IMR-90 (cell line): Measurements from ENCODE around the gene KCNQ5. TPM values are rescaled to one million over a fixed set of nuclear protein-coding genes. Genes with fewer than 3 reads are reported as not detected.

Experiments
- ATAC-seq: fragments of 200-7000 bp; cut with Tn5 transposase; 2 replicates; pipeline ENCODE4 v1.9.1; 2020; ENCODE audit warnings: low read depth, mild to moderate bottlenecking, moderate library complexity
- BruUV-seq: library from RNA; stranded (reverse); fragments of 400-500 nt; replicated peaks from 2 replicates; lab custom pipeline; 2021; lab: Mats Ljungman, UMichigan
- CTCF ChIA-PET: fragments of 300-600 bp; formaldehyde crosslinking; extraction: SDS; loops from one replicate; lab custom pipeline; 2021; ENCODE audit warnings: antibody characterized with exemption; lab: Yijun Ruan, JAX
- POLR2A ChIA-PET: fragments of 300-600 bp; sonication (Branson Sonifier 250); formaldehyde crosslinking; loops from one replicate; lab custom pipeline; 2022; ENCODE audit warnings: antibody characterized with exemption; ENCODE audit not compliant: unreplicated experiment; lab: Charles Lee
- DNase-seq: peaks from one replicate; pipeline ENCODE4 v3.0.0; 2013
- H2AFZ ChIP-seq: replicated peaks from 2 replicates; pipeline ENCODE3; 2013; ENCODE audit warnings: low read length, mild to moderate bottlenecking; ENCODE audit not compliant: poor library complexity
- H2AK5ac ChIP-seq: 2 replicates; pipeline ENCODE4 v1.6.1; 2013; ENCODE audit warnings: low read depth, low read length, inconsistent platforms
- H2AK9ac ChIP-seq: replicated peaks from 2 replicates; pipeline ENCODE3; 2013; ENCODE audit warnings: mild to moderate bottlenecking, low read depth, low read length, moderate library complexity; ENCODE audit not compliant: poor library complexity
- H2BK120ac ChIP-seq: 2 replicates; pipeline ENCODE4 v1.6.1; 2013; ENCODE audit warnings: low read depth, low read length, inconsistent platforms
- H2BK15ac ChIP-seq: 3 replicates; pipeline ENCODE4 v1.6.1; 2013; ENCODE audit warnings: low read depth, low read length, inconsistent platforms
- H2BK20ac ChIP-seq: 2 replicates; pipeline ENCODE4 v1.6.1; 2013; ENCODE audit warnings: low read depth, mild to moderate bottlenecking, inconsistent platforms, low read length, moderate library complexity
- H2BK5ac ChIP-seq: 2 replicates; pipeline ENCODE4 v1.6.1; 2013; ENCODE audit warnings: mild to moderate bottlenecking, low read depth, low read length, inconsistent platforms; ENCODE audit not compliant: poor library complexity, severe bottlenecking
- H3K14ac ChIP-seq: replicated peaks from 2 replicates; pipeline ENCODE4 v1.6.1; 2013; ENCODE audit warnings: low read depth, low read length, inconsistent platforms
- H3K18ac ChIP-seq: 2 replicates; pipeline ENCODE4 v1.6.1; 2013; ENCODE audit warnings: low read depth, low read length, control low read depth
- H3K23ac ChIP-seq: 2 replicates; pipeline ENCODE4 v1.6.1; 2013; ENCODE audit warnings: low read depth, low read length, inconsistent platforms
- H3K27ac ChIP-seq: 2 replicates; pipeline ENCODE4 v1.5.1; 2013; ENCODE audit warnings: mild to moderate bottlenecking, control low read depth, low read length; ENCODE audit not compliant: insufficient read depth
- H3K27me3 ChIP-seq: 2 replicates; pipeline ENCODE4 v1.6.1; 2013; ENCODE audit warnings: low read length; ENCODE audit not compliant: control insufficient read depth, insufficient read depth
- H3K36me3 ChIP-seq: 2 replicates; pipeline ENCODE4 v1.6.1; 2013; ENCODE audit warnings: low read length, mixed read lengths; ENCODE audit not compliant: control insufficient read depth, insufficient read depth
- H3K4ac ChIP-seq: 2 replicates; pipeline ENCODE4 v1.6.1; 2013; ENCODE audit warnings: low read depth, low read length, inconsistent platforms
- H3K4me1 ChIP-seq: 2 replicates; pipeline ENCODE4 v1.6.1; 2013; ENCODE audit warnings: low read length, mixed read lengths; ENCODE audit not compliant: control insufficient read depth, insufficient read depth
- H3K4me2 ChIP-seq: 2 replicates; pipeline ENCODE4 v1.6.1; 2013; ENCODE audit warnings: low read depth, mild to moderate bottlenecking, control low read depth, low read length, moderate library complexity
- H3K4me3 ChIP-seq: 2 replicates; pipeline ENCODE4 v1.5.1; 2013; ENCODE audit warnings: low read depth, mild to moderate bottlenecking, control low read depth, low read length, moderate library complexity; ENCODE audit not compliant: insufficient read depth
- H3K56ac ChIP-seq: 2 replicates; pipeline ENCODE4 v1.6.1; 2013; ENCODE audit warnings: low read length, inconsistent platforms; ENCODE audit not compliant: insufficient read depth; ENCODE audit errors: extremely low read depth
- H3K79me1 ChIP-seq, 2 experiments: 2 replicates each; pipeline ENCODE4 v1.6.1; 2013; ENCODE audit warnings: low read length in 2 of 2, inconsistent platforms in 1 of 2, low read depth in 1 of 2
- H3K9ac ChIP-seq: 2 replicates; pipeline ENCODE4 v1.6.1; 2013; ENCODE audit warnings: low read depth, low read length, control low read depth
- H3K9me1 ChIP-seq: 2 replicates; pipeline ENCODE4 v1.6.1; 2013; ENCODE audit warnings: low read length, inconsistent platforms; ENCODE audit not compliant: insufficient read depth
- H3K9me3 ChIP-seq: 2 replicates; pipeline ENCODE4 v1.6.1; 2013; ENCODE audit warnings: low read length; ENCODE audit not compliant: control insufficient read depth, insufficient read depth
- H4K20me1 ChIP-seq: 2 replicates; pipeline ENCODE4 v1.6.1; 2013; ENCODE audit warnings: low read length, inconsistent platforms; ENCODE audit not compliant: insufficient read depth
- H4K5ac ChIP-seq: 2 replicates; pipeline ENCODE4 v1.6.1; 2013; ENCODE audit warnings: mild to moderate bottlenecking, low read depth, low read length, control low read depth
- H4K8ac ChIP-seq, 2 experiments: 2 replicates each; pipeline ENCODE4 v1.6.1; 2013; ENCODE audit warnings: low read depth in 2 of 2, low read length in 2 of 2, control low read depth in 1 of 2, inconsistent platforms in 1 of 2
- H4K91ac ChIP-seq: 2 replicates; pipeline ENCODE4 v1.6.1; 2013; ENCODE audit warnings: low read depth, low read length, inconsistent platforms; ENCODE audit not compliant: insufficient read depth
- BHLHE40 ChIP-seq: fragments of 150-350 bp; IDR thresholded peaks from 2 replicates; pipeline ENCODE4 v1.6.1; 2016; ENCODE audit warnings: mild to moderate bottlenecking, low read depth, low read length
- CEBPB ChIP-seq: IDR thresholded peaks from 2 replicates; pipeline ENCODE4 v1.6.1; 2012; ENCODE audit warnings: low read depth, low read length, improper control_type of control experiment
- CHD1 ChIP-seq: IDR thresholded peaks from 2 replicates; pipeline ENCODE4 v1.6.1; 2012; ENCODE audit warnings: low read depth, low read length, improper control_type of control experiment
- CTCF ChIP-seq: conservative IDR thresholded peaks from 2 replicates; pipeline ENCODE4 v1.5.1; 2012; ENCODE audit warnings: mild to moderate bottlenecking, low read depth, low read length, improper control_type of control experiment
- ELK1 ChIP-seq: fragments of 150-350 bp; IDR thresholded peaks from 2 replicates; pipeline ENCODE4 v1.6.1; 2016; ENCODE audit warnings: low read depth, mild to moderate bottlenecking, low read length, moderate library complexity, borderline replicate concordance
- FOS ChIP-seq: fragments of 150-350 bp; IDR thresholded peaks from 2 replicates; pipeline ENCODE4 v1.6.1; 2016; ENCODE audit warnings: low read depth, low read length
- MAFK ChIP-seq: IDR thresholded peaks from 2 replicates; pipeline ENCODE4 v1.6.1; 2012; ENCODE audit warnings: low read depth, low read length, improper control_type of control experiment
- MAZ ChIP-seq: IDR thresholded peaks from 2 replicates; pipeline ENCODE4 v1.6.1; 2012; ENCODE audit warnings: low read depth, mild to moderate bottlenecking, low read length, improper control_type of control experiment, moderate library complexity, borderline replicate concordance
- MXI1 ChIP-seq: IDR thresholded peaks from 2 replicates; pipeline ENCODE4 v1.6.1; 2012; ENCODE audit warnings: low read depth, mild to moderate bottlenecking, low read length, moderate library complexity, borderline replicate concordance
- NFE2L2 ChIP-seq: fragments of 150-350 bp; IDR thresholded peaks from 2 replicates; pipeline ENCODE4 v1.6.1; 2016; ENCODE audit warnings: low read depth, mild to moderate bottlenecking, low read length
- POLR2A ChIP-seq: IDR thresholded peaks from 2 replicates; pipeline ENCODE4 v1.6.1; 2012; ENCODE audit warnings: mild to moderate bottlenecking, low read depth, low read length
- RAD21 ChIP-seq: IDR thresholded peaks from 2 replicates; pipeline ENCODE4 v1.6.1; 2012; ENCODE audit warnings: low read length, improper control_type of control experiment
- RCOR1 ChIP-seq: IDR thresholded peaks from 2 replicates; pipeline ENCODE4 v1.6.1; 2012; ENCODE audit warnings: mild to moderate bottlenecking, low read length, improper control_type of control experiment; ENCODE audit not compliant: insufficient replicate concordance
- RFX5 ChIP-seq: IDR thresholded peaks from 2 replicates; pipeline ENCODE4 v1.8.0; 2012; ENCODE audit warnings: low read depth, mild to moderate bottlenecking, low read length, moderate library complexity
- SMC3 ChIP-seq: fragments of 150-350 bp; IDR thresholded peaks from 2 replicates; pipeline ENCODE4 v1.6.1; 2016; ENCODE audit warnings: low read depth, mild to moderate bottlenecking, antibody characterized with exemption, low read length, moderate library complexity
- USF2 ChIP-seq: fragments of 150-350 bp; IDR thresholded peaks from 2 replicates; pipeline ENCODE4 v1.6.1; 2017; ENCODE audit warnings: mild to moderate bottlenecking, antibody characterized with exemption, low read length, low read depth
- WGBS, 2 experiments: methylation state at CpG; one replicate each; pipeline versions ENCODE4 v1.1.5 to v1.1.7; 2013; ENCODE audit warnings: missing lambda C conversion rate in 2 of 2; ENCODE audit not compliant: insufficient read length in 1 of 2; ENCODE audit errors: extremely low coverage in 2 of 2; 5-methylcytosine and 5-hydroxymethylcytosine counted together
- dilution Hi-C: fragments of 300-500 bp; cut with HindIII; formaldehyde crosslinking; loops from one replicate; pipeline ENCODE4 v1.14.3; 2018; ENCODE audit warnings: low sequenced_read_pairs; ENCODE audit not compliant: unreplicated experiment
- in situ Hi-C: fragments of 300-500 bp; cut with MboI; formaldehyde crosslinking; loops from 3 replicates; pipeline ENCODE4 v1.14.3; 2019; ENCODE audit warnings: low sequenced_read_pairs, inconsistent platforms, mixed read lengths
- intact Hi-C: fragments of 100-400 bp; cut with micrococcal nuclease; formaldehyde crosslinking; loops from 2 replicates; pipeline ENCODE4 v1.10.0; 2022
- polyA plus RNA-seq, 3 experiments: library from polyadenylated mRNA; depleted of rRNA; stranded (reverse); fragments of >200 nt; gene quantifications; 2 replicates each; pipeline ENCODE4 v1.2.3, GENCODE V29; 2012; ENCODE audit warnings: low replicate concordance in 1 of 3
- total RNA-seq: library from RNA; depleted of rRNA; stranded (reverse); fragments of >200 nt; gene quantifications from 2 replicates; pipeline ENCODE4 v1.2.3, GENCODE V29; 2012

Gene KCNQ5
- total and polyA plus RNA-seq, 2 of the 4 experiments (the other 2 are of a cell fraction): 0.75 to 1.3 TPM

- Histone ChIP-seq H3K9me3 (no peaks in the 10 kb centered on the region), H3K23ac (no peak overlapping the region), H3K4me2 (no peak overlapping the region), H2BK120ac (no peak overlapping the region), H2BK20ac (no peak overlapping the region), H3K36me3 (no peaks in the 10 kb centered on the region), H3K27me3 (no peaks in the 10 kb centered on the region), H3K4me1 (no peaks in the 10 kb centered on the region), H3K27ac (no peak overlapping the region), H2AK9ac (no peak overlapping the region), H3K18ac (no peak overlapping the region), H2BK5ac (no peak overlapping the region), H3K14ac (no peak overlapping the region), H3K4ac (no peak overlapping the region), H4K91ac (no peak overlapping the region), H2AK5ac (no peak overlapping the region), H4K20me1 (no peaks in the 10 kb centered on the region), H3K9me1 (no peaks in the 10 kb centered on the region), H2BK15ac (no peak overlapping the region), H3K79me1 (no peaks in the 10 kb centered on the region), H2AFZ (no peak overlapping the region), H4K8ac (no peak overlapping the region), H4K5ac (no peak overlapping the region), H3K4me3 (no peak overlapping the region), H3K9ac (no peak overlapping the region), H3K56ac (no peak overlapping the region)
- dilution Hi-C loops (no loop called here), intact Hi-C loops (no loop called here), in situ Hi-C loops (no loop called here)
- no peak for ATAC-seq
- 100% methylated on average over 1 of the region's 3 CpGs; no CpG with 5 or more reads in 1 of the 2 experiments for WGBS, 2 experiments
- no TSS peak for BruUV-seq
- ChIA-PET POLR2A (no interaction called here), CTCF (no interaction called here)
- TF ChIP-seq RAD21 (no peak), ELK1 (no peak), POLR2A (no peak), BHLHE40 (no peak), NFE2L2 (no peak), MAZ (no peak), MAFK (no peak), CHD1 (no peak), MXI1 (no peak), CEBPB (no peak), RCOR1 (no peak), USF2 (no peak), SMC3 (no peak), CTCF (no peak), RFX5 (no peak), FOS (no peak)
- no peak for DNase-seq
These were observed 61.9 kb downstream of the KCNQ5 start for GRCh38 chr6:72683797-72684196.
